ENCODE results near the gene MTA1. TPM values are rescaled to one million over a fixed set of nuclear protein-coding genes. Genes with fewer than 3 reads are reported as not detected.

The MTA1 gene
- total and polyA plus RNA-seq, 10 of the 15 experiments (the other 5 are each of a cell fraction or from before 2014, with no cell fraction given): 0.14 to 162 (median 30.6) TPM

DNA sequence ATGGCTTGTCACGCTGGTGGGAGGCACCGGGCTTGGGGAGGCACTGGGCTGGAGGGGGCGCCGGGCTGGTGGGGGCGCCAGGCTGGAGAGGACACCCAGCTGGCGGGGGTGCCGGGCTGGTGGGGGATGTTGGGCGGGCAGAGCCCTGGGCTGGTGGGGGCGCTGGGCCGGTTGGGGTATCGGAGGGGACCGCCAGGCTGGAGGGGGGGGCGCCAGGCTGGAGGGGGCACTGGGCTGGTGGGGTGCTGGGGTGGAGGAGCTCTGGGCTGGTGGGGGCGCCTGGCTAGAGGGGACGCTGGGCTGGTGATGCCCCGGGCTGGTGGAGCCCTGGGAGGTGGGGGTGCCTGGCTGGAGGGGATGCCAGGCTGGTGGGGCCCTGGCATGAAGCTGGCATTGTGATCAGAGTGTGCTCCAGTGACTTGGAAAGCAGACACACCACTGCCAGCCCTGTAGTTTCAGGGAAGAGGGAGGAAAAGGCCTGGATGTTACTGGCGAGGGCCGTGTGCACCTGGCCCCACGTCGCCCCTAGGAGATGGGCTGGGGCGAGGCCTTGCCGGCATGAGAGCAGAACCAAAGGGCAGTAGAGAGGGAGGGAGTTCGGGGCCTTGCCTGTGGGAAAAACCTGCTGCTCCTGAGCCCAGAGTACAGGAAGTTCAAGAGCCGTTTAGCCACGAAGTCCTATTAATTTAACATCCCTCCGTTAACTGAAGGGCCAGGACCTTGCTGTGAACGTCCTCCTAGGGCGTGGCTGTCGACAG is 84.5 kb downstream of the MTA1 start:
- WGBS (ENCODE audit: insufficient coverage, insufficient replicate concordance, low lambda C conversion rate, missing lambda C conversion rate): 53% methylated on average over 24 of the region's 29 CpGs
- Histone ChIP-seq H3K4me1 (ENCODE audit: control insufficient read depth, insufficient read depth, low read length) (no peaks in the 10 kb centered on the region), H3K4me3 (no peak overlapping the region), H3K27me3 (replicated peaks in 1 of 2; ENCODE audit: control insufficient read depth in 2 of 2, insufficient read depth in 2 of 2, low read length in 1 of 2) (peaks cover 1 to 3% of the 10 kb centered on the region in 2 experiments; a peak in 1 of 4 replicates), H2AFZ (ENCODE audit: control insufficient read depth, low read depth, low read length) (no peak overlapping the region), H3K79me2 (ENCODE audit: control insufficient read depth, insufficient read depth, low read length) (no peaks in the 10 kb centered on the region), H3K27ac (ENCODE audit: control insufficient read depth, insufficient read depth) (no peak overlapping the region), H3K9ac (ENCODE audit: control insufficient read depth, insufficient read depth, low read length) (no peak overlapping the region), H3K36me3 (ENCODE audit: control insufficient read depth in 2 of 2, insufficient read depth in 2 of 2, low read length in 1 of 2) (no peaks in the 10 kb centered on the region), H4K20me1 (ENCODE audit: control insufficient read depth, insufficient read depth) (no peaks in the 10 kb centered on the region), H3K9me3 (replicated peaks; ENCODE audit: control insufficient read depth, insufficient read depth, low read length) (no peaks in the 10 kb centered on the region), H3K4me2 (ENCODE audit: control insufficient read depth, insufficient read depth) (no peak overlapping the region)
- ChIA-PET RAD21 (ENCODE audit: unreplicated experiment) (no interaction called here), CTCF (no interaction called here), POLR2A (no interaction called here), SMC1A (ENCODE audit: uncharacterized antibody, unreplicated experiment) (no interaction called here)
- FAIRE-seq: no peak
- no TSS peak for BruUV-seq (replicated peaks)
- in situ Hi-C loops (cut with MboI): no loop called here
- TF ChIP-seq, protein P1, sequence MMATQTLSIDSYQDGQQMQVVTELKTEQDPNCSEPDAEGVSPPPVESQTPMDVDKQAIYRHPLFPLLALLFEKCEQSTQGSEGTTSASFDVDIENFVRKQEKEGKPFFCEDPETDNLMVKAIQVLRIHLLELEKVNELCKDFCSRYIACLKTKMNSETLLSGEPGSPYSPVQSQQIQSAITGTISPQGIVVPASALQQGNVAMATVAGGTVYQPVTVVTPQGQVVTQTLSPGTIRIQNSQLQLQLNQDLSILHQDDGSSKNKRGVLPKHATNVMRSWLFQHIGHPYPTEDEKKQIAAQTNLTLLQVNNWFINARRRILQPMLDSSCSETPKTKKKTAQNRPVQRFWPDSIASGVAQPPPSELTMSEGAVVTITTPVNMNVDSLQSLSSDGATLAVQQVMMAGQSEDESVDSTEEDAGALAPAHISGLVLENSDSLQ (IDR thresholded peaks at IDR 0.05): no peak
- TF ChIP-seq, protein P2, sequence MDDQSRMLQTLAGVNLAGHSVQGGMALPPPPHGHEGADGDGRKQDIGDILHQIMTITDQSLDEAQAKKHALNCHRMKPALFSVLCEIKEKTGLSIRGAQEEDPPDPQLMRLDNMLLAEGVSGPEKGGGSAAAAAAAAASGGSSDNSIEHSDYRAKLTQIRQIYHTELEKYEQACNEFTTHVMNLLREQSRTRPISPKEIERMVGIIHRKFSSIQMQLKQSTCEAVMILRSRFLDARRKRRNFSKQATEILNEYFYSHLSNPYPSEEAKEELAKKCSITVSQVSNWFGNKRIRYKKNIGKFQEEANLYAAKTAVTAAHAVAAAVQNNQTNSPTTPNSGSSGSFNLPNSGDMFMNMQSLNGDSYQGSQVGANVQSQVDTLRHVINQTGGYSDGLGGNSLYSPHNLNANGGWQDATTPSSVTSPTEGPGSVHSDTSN (IDR thresholded peaks at IDR 0.05; ENCODE audit: insufficient replicate concordance, low read depth, low read length): no peak
- TF ChIP-seq RB1 (IDR thresholded peaks at IDR 0.05; ENCODE audit: borderline replicate concordance): no peak
- no peak for TF ChIP-seq STAT1 (conservative IDR thresholded peaks at IDR 0.05)
- TF ChIP-seq, protein P3, sequence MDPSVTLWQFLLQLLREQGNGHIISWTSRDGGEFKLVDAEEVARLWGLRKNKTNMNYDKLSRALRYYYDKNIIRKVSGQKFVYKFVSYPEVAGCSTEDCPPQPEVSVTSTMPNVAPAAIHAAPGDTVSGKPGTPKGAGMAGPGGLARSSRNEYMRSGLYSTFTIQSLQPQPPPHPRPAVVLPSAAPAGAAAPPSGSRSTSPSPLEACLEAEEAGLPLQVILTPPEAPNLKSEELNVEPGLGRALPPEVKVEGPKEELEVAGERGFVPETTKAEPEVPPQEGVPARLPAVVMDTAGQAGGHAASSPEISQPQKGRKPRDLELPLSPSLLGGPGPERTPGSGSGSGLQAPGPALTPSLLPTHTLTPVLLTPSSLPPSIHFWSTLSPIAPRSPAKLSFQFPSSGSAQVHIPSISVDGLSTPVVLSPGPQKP (IDR thresholded peaks at IDR 0.05; ENCODE audit: low read depth, low read length): no peak
- no peak for TF ChIP-seq TBL1XR1 (IDR thresholded peaks at IDR 0.05; ENCODE audit: low read depth, low read length)
- TF ChIP-seq ZNF207 (IDR thresholded peaks at IDR 0.05; ENCODE audit: borderline replicate concordance): no peak
- no peak for TF ChIP-seq EGR1 (IDR thresholded peaks at IDR 0.05; ENCODE audit: borderline replicate concordance in 1 of 2, low read depth in 2 of 2, low read length in 2 of 2)
- TF ChIP-seq RFX5 (IDR thresholded peaks at IDR 0.05; ENCODE audit: low read depth, low read length): no peak
- TF ChIP-seq BRCA1 (IDR thresholded peaks at IDR 0.05; ENCODE audit: low read depth, low read length): no peak
- TF ChIP-seq SP1 (IDR thresholded peaks at IDR 0.05; ENCODE audit: low read depth, low read length): no peak
- no peak for TF ChIP-seq NBN (IDR thresholded peaks at IDR 0.05)
- TF ChIP-seq FOXM1 (IDR thresholded peaks at IDR 0.05; ENCODE audit: low read depth, low read length): no peak
- no peak for ATAC-seq
- intact Hi-C loops (cut with micrococcal nuclease; ENCODE audit: unreplicated experiment): no loop called here
- no peak for DNase-seq (ENCODE audit: low read depth, low spot score)
